HCT116 (cell line): ENCODE measurements around the gene PTPRO. TPM values are rescaled to one million over a fixed set of nuclear protein-coding genes. Genes with fewer than 3 reads are reported as not detected.

Experiments
- ATAC-seq: fragments of 200-7000 bp; cut with Tn5 transposase; 2 replicates; pipeline ENCODE4 v1.9.1; 2020; ENCODE audit warnings: mild to moderate bottlenecking, moderate library complexity
- BruUV-seq: library from RNA; stranded (reverse); fragments of 400-500 nt; replicated peaks from 2 replicates; lab custom pipeline; 2021; lab: Mats Ljungman, UMichigan
- CTCF ChIA-PET: fragments of 300-600 bp; sonication (Branson Sonifier 250); formaldehyde crosslinking; loops from one replicate; lab custom pipeline; 2021; ENCODE audit warnings: antibody characterized with exemption; lab: Charles Lee
- POLR2A ChIA-PET: fragments of 300-600, 350-600 bp; sonication (Branson Sonifier 250); formaldehyde crosslinking; loops from one replicate; lab custom pipeline; 2021; ENCODE audit warnings: antibody characterized with exemption; lab: Charles Lee
- RAD21 ChIA-PET, 2 experiments: fragments of 300-600 bp; sonication (Branson Sonifier 250); formaldehyde crosslinking; loops; one replicate each; lab custom pipeline; 2023; ENCODE audit warnings: low total read pairs in 2 of 2; ENCODE audit not compliant: uncharacterized antibody in 2 of 2, unreplicated experiment in 2 of 2, low non-redundant PET in 1 of 2; lab: Charles Lee
- DNase-seq: peaks from one replicate; pipeline ENCODE4 v3.0.0-alpha.2; 2010; ENCODE audit warnings: low read depth, low spot score
- H2AFZ ChIP-seq: fragments of 200-600 bp; shearing (Covaris generic), sonication (generic); 2 replicates; pipeline ENCODE4 v1.6.1; 2017; ENCODE audit warnings: low read depth, mixed run types, mixed read lengths, antibody characterized with exemption, low read length; ENCODE audit not compliant: poor library complexity, severe bottlenecking
- H3K27ac ChIP-seq: 2 replicates; pipeline ENCODE4 v1.5.1; 2012; ENCODE audit warnings: low read depth, low read length
- H3K27me3 ChIP-seq: fragments of 200-600 bp; sonication (generic); 2 replicates; pipeline ENCODE4 v1.6.1; 2016; ENCODE audit warnings: mixed run types, low read length, mixed read lengths; ENCODE audit not compliant: insufficient read depth
- H3K36me3 ChIP-seq, 2 experiments: fragments of 200-500 bp in 1 of 2; fragments of 200-600 bp in 1 of 2; sonication (Bioruptor generic) in 1 of 2; sonication (generic) in 1 of 2; 2 replicates each; pipeline versions ENCODE4 v1.5.1 to v1.6.1; 2014 to 2016; ENCODE audit warnings: low read length in 2 of 2, inconsistent platforms in 1 of 2, mixed read lengths in 1 of 2, mixed run types in 1 of 2; ENCODE audit not compliant: insufficient read depth in 2 of 2, control insufficient read depth in 1 of 2
- H3K4me1 ChIP-seq, 2 experiments: fragments of 200-600 bp in 1 of 2; sonication (generic) in 1 of 2; 2 replicates each; pipeline versions ENCODE4 v1.5.1 to v1.6.1; 2012 to 2017; ENCODE audit warnings: low read length in 2 of 2, inconsistent platforms in 1 of 2, mild to moderate bottlenecking in 1 of 2, mixed read lengths in 1 of 2, mixed run types in 1 of 2, moderate library complexity in 1 of 2; ENCODE audit not compliant: insufficient read depth in 2 of 2, control insufficient read depth in 1 of 2
- H3K4me2 ChIP-seq: fragments of 200-600 bp; sonication (generic); 2 replicates; pipeline ENCODE4 v1.6.1; 2017; ENCODE audit warnings: mixed run types, low read length, mixed read lengths
- H3K4me3 ChIP-seq, 2 experiments: fragments of 200-600 bp in 1 of 2; sonication (generic) in 1 of 2; replicated peaks in 1 of 2; 2 replicates each; pipeline ENCODE4 v1.5.1; 2011 to 2016; ENCODE audit warnings: low read length in 2 of 2, control low read depth in 1 of 2, low read depth in 1 of 2, mild to moderate bottlenecking in 1 of 2, mixed read lengths in 1 of 2, mixed run types in 1 of 2
- H3K79me2 ChIP-seq: fragments of 200-600 bp; sonication (generic); 2 replicates; pipeline ENCODE4 v1.6.1; 2017; ENCODE audit warnings: mild to moderate bottlenecking, mixed run types, low read length, moderate library complexity, mixed read lengths; ENCODE audit not compliant: insufficient read depth
- H3K9ac ChIP-seq: fragments of 200-600 bp; sonication (generic); 2 replicates; pipeline ENCODE4 v1.6.1; 2016; ENCODE audit warnings: low read length, mixed read lengths
- H3K9me2 ChIP-seq: fragments of 200-600 bp; sonication (generic), shearing (Covaris generic); 2 replicates; pipeline ENCODE4 v1.6.1; 2017; ENCODE audit warnings: mixed run types, mild to moderate bottlenecking, moderate library complexity; ENCODE audit not compliant: insufficient read depth
- H3K9me3 ChIP-seq, 2 experiments: fragments of 200-500 bp in 1 of 2; fragments of 200-600 bp in 1 of 2; sonication (Bioruptor generic) in 1 of 2; sonication (generic) in 1 of 2; 2 replicates each; pipeline ENCODE4 v1.6.1; 2014 to 2017; ENCODE audit warnings: low read length in 2 of 2, mixed read lengths in 2 of 2, inconsistent platforms in 1 of 2, low read depth in 1 of 2, mild to moderate bottlenecking in 1 of 2, mixed run types in 1 of 2, moderate library complexity in 1 of 2; ENCODE audit not compliant: control insufficient read depth in 1 of 2, insufficient read depth in 1 of 2
- H4K20me1 ChIP-seq: fragments of 200-600 bp; sonication (generic), shearing (Covaris generic); 2 replicates; pipeline ENCODE4 v1.6.1; 2017; ENCODE audit warnings: mixed run types, mild to moderate bottlenecking, moderate library complexity; ENCODE audit not compliant: insufficient read depth
- ELF1 ChIP-seq: IDR thresholded peaks from 2 replicates; pipeline ENCODE4 v1.6.1; 2012; ENCODE audit warnings: low read depth, borderline replicate concordance
- EZH2 ChIP-seq: fragments of 200-600 bp; sonication (generic); IDR thresholded peaks from 2 replicates; pipeline ENCODE4 v1.6.1; 2017; ENCODE audit warnings: antibody characterized with exemption, mixed run types
- EZH2phosphoT487 ChIP-seq: fragments of 200-600 bp; IDR thresholded peaks from 2 replicates; pipeline ENCODE4 v1.6.1; 2018; ENCODE audit warnings: antibody characterized with exemption, borderline replicate concordance
- FOSL1 ChIP-seq: IDR thresholded peaks from 2 replicates; pipeline ENCODE4 v1.6.1; 2012; ENCODE audit warnings: low read depth
- JUND ChIP-seq: IDR thresholded peaks from 2 replicates; pipeline ENCODE4 v1.6.1; 2012
- POLR2A ChIP-seq: IDR thresholded peaks from 2 replicates; pipeline ENCODE4 v1.7.0; 2011; ENCODE audit warnings: borderline replicate concordance; ENCODE audit not compliant: insufficient read depth, insufficient read length; ENCODE audit errors: extremely low read depth
- POLR2AphosphoS5 ChIP-seq: IDR thresholded peaks from 2 replicates; pipeline ENCODE4 v1.6.1; 2011; ENCODE audit warnings: mild to moderate bottlenecking, low read depth, low read length, moderate library complexity
- RAD21 ChIP-seq: IDR thresholded peaks from 2 replicates; pipeline ENCODE4 v1.6.1; 2012; ENCODE audit warnings: low read depth, mild to moderate bottlenecking
- REST ChIP-seq: IDR thresholded peaks from 2 replicates; pipeline ENCODE4 v1.6.1; 2012; ENCODE audit warnings: low read depth
- SRF ChIP-seq: IDR thresholded peaks from 2 replicates; pipeline ENCODE4 v1.6.1; 2012; ENCODE audit warnings: low read depth
- YY1 ChIP-seq: IDR thresholded peaks from 2 replicates; pipeline ENCODE4 v1.6.1; 2011; ENCODE audit warnings: low read length, low read depth, moderate library complexity, mild to moderate bottlenecking; ENCODE audit not compliant: insufficient replicate concordance; ENCODE audit errors: extremely low read depth
- ZBTB33 ChIP-seq: IDR thresholded peaks from 2 replicates; pipeline ENCODE4 v1.6.1; 2011; ENCODE audit warnings: mild to moderate bottlenecking, low read length, moderate library complexity; ENCODE audit not compliant: insufficient replicate concordance; ENCODE audit errors: extremely low read depth
- ZNF274 ChIP-seq: fragments of 200-500 bp; sonication (Bioruptor generic); IDR thresholded peaks from 2 replicates; pipeline ENCODE4 v1.6.1; 2014; ENCODE audit warnings: mild to moderate bottlenecking, low read depth, low read length, inconsistent platforms
- intact Hi-C: fragments of 100-400 bp; cut with micrococcal nuclease; formaldehyde crosslinking; loops from 2 replicates; pipeline ENCODE4 v1.10.0; 2022
- total RNA-seq: library from RNA; stranded (reverse); gene quantifications from one replicate; pipeline ENCODE4 v1.2.1, GENCODE V29; 2021; ENCODE audit not compliant: unreplicated experiment
- TF ChIP-seq, protein P1 (sequence below): IDR thresholded peaks from 2 replicates; pipeline ENCODE4 v1.6.1; 2012
- TF ChIP-seq, protein P2 (sequence below): IDR thresholded peaks from 2 replicates; pipeline ENCODE4 v1.6.1; 2012

PTPRO gene
- total RNA-seq, 1 experiment from 2014 or later: not detected

DNA sequence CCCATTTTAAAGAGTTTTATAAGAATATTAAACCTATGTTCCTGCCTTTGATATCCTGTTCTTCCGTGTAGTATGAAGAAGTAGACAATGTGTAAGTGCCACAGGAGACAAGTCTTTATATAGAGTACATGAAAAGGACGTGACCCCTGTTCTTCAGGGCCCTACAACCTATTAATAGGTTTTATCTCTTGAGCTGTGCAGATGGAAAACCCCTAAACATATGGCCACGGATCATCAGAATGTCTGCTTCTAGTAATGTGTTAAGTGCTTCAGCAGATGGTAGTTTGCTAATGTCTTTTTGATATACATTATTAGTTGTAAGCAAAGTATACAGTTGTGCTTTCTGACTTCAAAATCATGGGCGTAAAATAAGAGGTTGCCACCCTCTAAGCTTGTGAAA is 228.5 kb downstream of the PTPRO start:
- no peak for TF ChIP-seq FOSL1
- TF ChIP-seq YY1: no peak
- no peak for TF ChIP-seq SRF
- TF ChIP-seq REST: no peak
- TF ChIP-seq ZNF274: no peak
- no peak for TF ChIP-seq JUND
- no peak for TF ChIP-seq ZBTB33
- TF ChIP-seq EZH2phosphoT487: no peak
- TF ChIP-seq POLR2A: no peak
- no peak for TF ChIP-seq RAD21
- TF ChIP-seq, protein P1, sequence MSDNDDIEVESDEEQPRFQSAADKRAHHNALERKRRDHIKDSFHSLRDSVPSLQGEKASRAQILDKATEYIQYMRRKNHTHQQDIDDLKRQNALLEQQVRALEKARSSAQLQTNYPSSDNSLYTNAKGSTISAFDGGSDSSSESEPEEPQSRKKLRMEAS: no peak
- TF ChIP-seq ELF1: no peak
- TF ChIP-seq EZH2: no peak
- TF ChIP-seq, protein P2, sequence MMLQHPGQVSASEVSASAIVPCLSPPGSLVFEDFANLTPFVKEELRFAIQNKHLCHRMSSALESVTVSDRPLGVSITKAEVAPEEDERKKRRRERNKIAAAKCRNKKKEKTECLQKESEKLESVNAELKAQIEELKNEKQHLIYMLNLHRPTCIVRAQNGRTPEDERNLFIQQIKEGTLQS: no peak
- TF ChIP-seq POLR2AphosphoS5: no peak
- H4K20me1 ChIP-seq: no peaks in the 10 kb centered on the region
- no peak overlapping the region for H3K27ac ChIP-seq
- no peak overlapping the region for H3K4me2 ChIP-seq
- no peaks in the 10 kb centered on the region for H3K9me3 ChIP-seq
- intact Hi-C loops: no loop called here
- DNase-seq: no peak
- no peaks in the 10 kb centered on the region for H3K4me1 ChIP-seq
- no peak overlapping the region for H3K4me3 ChIP-seq
- RAD21 ChIA-PET: interaction anchor here in 1 of 2 experiments (0.6 kb wide), 1 partner anchor 30 kb away, joined by 5 read pairs; no protein-coding TSS in a partner anchor
- H3K36me3 ChIP-seq: no peaks in the 10 kb centered on the region
- no peaks in the 10 kb centered on the region for H3K9me2 ChIP-seq
- CTCF ChIA-PET: interaction anchor here (2.2 kb wide), 1 partner anchor 34 kb away, joined by 7 read pairs; no protein-coding TSS in a partner anchor
- no peak overlapping the region for H2AFZ ChIP-seq
- H3K9ac ChIP-seq: no peak overlapping the region
- no peak for ATAC-seq
- no TSS peak for BruUV-seq
- no peaks in the 10 kb centered on the region for H3K79me2 ChIP-seq
- POLR2A ChIA-PET: no interaction called here
- H3K27me3 ChIP-seq: no peaks in the 10 kb centered on the region
